Mucosa of descending colon (tissue), 3 donors: ENCODE data around the gene RASD2. TPM values are rescaled to one million over a fixed set of nuclear protein-coding genes. Genes with fewer than 3 reads are reported as not detected.

Experiments used
- ATAC-seq: fragments of 200-7000 bp; cut with Tn5 transposase; one replicate; pipeline ENCODE4 v1.9.1; 2020; ENCODE audit warnings: mild to moderate bottlenecking, moderate library complexity
- DNase-seq, 3 donors: peaks; one replicate each; pipeline ENCODE4 v3.0.0-alpha.2; 2020
- H3K36me3 ChIP-seq: fragments of 200-600 bp; one replicate; pipeline ENCODE4 v1.8.0; 2021; ENCODE audit warnings: low read depth, mild to moderate bottlenecking
- H3K4me1 ChIP-seq: fragments of 200-600 bp; one replicate; pipeline ENCODE4 v1.8.0; 2021; ENCODE audit warnings: low read depth, mild to moderate bottlenecking
- H3K4me3 ChIP-seq: fragments of 200-600 bp; one replicate; pipeline ENCODE4 v1.8.0; 2021; ENCODE audit warnings: mild to moderate bottlenecking
- H3K9me3 ChIP-seq: fragments of 200-600 bp; one replicate; pipeline ENCODE4 v1.8.0; 2021; ENCODE audit warnings: mild to moderate bottlenecking
- intact Hi-C, 2 donors: fragments of 100-400 bp; cut with DNase I in 1 of 2; cut with micrococcal nuclease in 1 of 2; formaldehyde crosslinking; loops; one replicate each; pipeline versions ENCODE4 v1.11.0 to v1.11.1; 2022; cut with DNase I, micrococcal nuclease
- total RNA-seq, 3 donors: library from RNA; stranded (reverse); fragmentation: NEBNext Ultra II Directional in 2 of 3; extraction: Animal tissue kit (Norgen Biotek cat#: 25700) in 2 of 3; gene quantifications; one replicate each; pipeline versions ENCODE4 v1.2.1 to v1.2.4, GENCODE V29; 2021 to 2023
- TF ChIP-seq, protein P1 (sequence below): fragments of 200-600 bp; IDR thresholded peaks from one replicate; pipeline ENCODE4 v1.8.0; 2022; ENCODE audit warnings: antibody characterized with exemption, mild to moderate bottlenecking
- donor health status: DM: no; HTN: no; CAD: no; lungs with moderate emphysema.
- donor health status: DM: no; HTN: no; CAD: no.
- donor health status: DM: no; HTN: yes; CAD: no.

RASD2 gene
- total RNA-seq, 3 donors from 2014 or later = 11.7 to 34.0 (median 19.2) TPM

DNA sequence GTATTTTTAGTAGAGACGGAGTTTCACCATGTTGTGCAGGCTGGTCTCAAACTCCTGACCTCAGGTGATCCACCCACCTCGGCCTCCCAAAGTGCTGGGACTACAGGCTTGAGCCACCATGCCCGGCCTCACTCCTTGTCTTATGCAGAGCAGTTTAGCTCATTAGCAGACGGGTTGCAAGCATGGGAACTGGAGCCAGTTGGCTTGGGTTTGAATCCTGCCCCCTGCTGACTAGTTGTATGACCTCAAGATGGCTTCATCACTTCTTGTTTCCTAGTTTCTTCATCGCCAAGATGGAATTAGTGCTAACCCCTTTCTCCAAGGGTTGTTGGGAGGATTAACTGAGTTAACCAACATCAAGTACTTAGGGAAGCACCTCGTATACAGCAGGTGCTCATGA, 23.4 kb upstream of the RASD2 start:
- intact Hi-C loops = no loop called here
- H3K4me1 ChIP-seq = no peaks in the 10 kb centered on the region
- no peaks in the 10 kb centered on the region for H3K9me3 ChIP-seq
- ATAC-seq (no peak), DNase-seq (no peak)
- H3K4me3 ChIP-seq = no peak overlapping the region
- no peaks in the 10 kb centered on the region for H3K36me3 ChIP-seq
- TF ChIP-seq, protein P1, sequence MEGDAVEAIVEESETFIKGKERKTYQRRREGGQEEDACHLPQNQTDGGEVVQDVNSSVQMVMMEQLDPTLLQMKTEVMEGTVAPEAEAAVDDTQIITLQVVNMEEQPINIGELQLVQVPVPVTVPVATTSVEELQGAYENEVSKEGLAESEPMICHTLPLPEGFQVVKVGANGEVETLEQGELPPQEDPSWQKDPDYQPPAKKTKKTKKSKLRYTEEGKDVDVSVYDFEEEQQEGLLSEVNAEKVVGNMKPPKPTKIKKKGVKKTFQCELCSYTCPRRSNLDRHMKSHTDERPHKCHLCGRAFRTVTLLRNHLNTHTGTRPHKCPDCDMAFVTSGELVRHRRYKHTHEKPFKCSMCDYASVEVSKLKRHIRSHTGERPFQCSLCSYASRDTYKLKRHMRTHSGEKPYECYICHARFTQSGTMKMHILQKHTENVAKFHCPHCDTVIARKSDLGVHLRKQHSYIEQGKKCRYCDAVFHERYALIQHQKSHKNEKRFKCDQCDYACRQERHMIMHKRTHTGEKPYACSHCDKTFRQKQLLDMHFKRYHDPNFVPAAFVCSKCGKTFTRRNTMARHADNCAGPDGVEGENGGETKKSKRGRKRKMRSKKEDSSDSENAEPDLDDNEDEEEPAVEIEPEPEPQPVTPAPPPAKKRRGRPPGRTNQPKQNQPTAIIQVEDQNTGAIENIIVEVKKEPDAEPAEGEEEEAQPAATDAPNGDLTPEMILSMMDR = no peak

DNA sequence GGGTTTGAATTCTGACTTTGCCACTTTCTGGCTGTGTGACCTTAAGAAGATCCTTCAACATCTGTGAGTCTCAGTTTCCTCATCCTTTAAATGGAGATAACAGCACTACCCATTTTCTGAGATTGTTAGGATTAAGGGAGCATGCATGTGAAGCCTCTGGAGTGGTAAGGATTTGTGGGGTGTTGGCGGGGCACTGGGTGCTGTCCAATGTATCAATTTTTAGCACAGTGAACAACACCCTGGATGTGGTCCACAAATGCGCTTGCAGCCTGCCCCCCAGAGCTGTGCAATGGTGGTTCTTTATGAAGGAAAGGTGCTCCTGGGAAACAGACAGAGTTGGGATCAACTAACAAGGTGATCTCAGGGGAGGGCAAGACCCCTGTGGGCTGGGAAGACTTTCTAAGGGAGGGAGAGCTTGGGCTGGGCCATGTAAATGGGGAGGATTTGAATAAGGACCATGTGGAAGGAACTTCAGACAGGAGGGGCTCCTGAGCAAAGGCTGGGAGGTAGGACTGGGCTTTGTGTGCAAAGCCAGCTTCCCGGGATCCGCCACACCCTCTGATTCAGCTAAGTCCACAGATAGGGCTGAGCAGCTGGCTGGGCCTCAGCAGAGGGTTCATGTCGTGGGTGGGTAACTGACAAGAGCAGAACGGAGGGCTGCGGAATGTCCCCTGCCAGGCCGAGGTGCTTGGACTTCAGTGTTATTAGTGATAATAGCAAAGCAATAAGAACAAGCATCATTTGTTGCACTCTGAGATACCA, 22.7 kb upstream of the RASD2 start:
- peak; percentile 96 for ATAC-seq
- H3K4me1 ChIP-seq = no peaks in the 10 kb centered on the region
- intact Hi-C loops = no loop called here
- TF ChIP-seq, protein P1 = no peak
- peak; percentile 54 to 60 (median 60) for DNase-seq
- H3K9me3 ChIP-seq = no peaks in the 10 kb centered on the region
- no peaks in the 10 kb centered on the region for H3K36me3 ChIP-seq
- no peak overlapping the region for H3K4me3 ChIP-seq

DNA sequence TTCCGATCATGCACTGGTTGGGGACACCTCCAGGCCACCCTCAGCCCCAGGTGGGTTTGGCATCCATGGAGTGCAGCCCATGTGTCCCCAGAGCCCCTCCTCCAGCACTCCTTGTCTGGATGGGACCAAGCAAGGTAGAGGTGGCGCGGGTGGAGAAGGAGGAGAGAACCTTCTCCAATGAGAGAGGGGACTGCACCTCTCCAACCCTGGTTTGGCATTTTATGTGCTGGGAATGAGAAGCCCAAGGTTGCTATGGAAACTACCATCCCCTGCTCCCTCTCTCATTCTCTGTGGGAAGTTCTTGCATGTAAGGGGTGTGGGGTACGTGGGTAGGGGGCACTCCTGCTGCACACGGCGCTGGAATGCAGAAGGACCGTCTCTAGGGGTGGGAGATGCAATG, 21.8 kb upstream of the RASD2 start:
- TF ChIP-seq, protein P1 = no peak
- no peaks in the 10 kb centered on the region for H3K36me3 ChIP-seq
- H3K4me1 ChIP-seq = no peaks in the 10 kb centered on the region
- no peak for DNase-seq
- H3K4me3 ChIP-seq = no peak overlapping the region
- no peaks in the 10 kb centered on the region for H3K9me3 ChIP-seq
- intact Hi-C loops = no loop called here
- no peak for ATAC-seq

DNA sequence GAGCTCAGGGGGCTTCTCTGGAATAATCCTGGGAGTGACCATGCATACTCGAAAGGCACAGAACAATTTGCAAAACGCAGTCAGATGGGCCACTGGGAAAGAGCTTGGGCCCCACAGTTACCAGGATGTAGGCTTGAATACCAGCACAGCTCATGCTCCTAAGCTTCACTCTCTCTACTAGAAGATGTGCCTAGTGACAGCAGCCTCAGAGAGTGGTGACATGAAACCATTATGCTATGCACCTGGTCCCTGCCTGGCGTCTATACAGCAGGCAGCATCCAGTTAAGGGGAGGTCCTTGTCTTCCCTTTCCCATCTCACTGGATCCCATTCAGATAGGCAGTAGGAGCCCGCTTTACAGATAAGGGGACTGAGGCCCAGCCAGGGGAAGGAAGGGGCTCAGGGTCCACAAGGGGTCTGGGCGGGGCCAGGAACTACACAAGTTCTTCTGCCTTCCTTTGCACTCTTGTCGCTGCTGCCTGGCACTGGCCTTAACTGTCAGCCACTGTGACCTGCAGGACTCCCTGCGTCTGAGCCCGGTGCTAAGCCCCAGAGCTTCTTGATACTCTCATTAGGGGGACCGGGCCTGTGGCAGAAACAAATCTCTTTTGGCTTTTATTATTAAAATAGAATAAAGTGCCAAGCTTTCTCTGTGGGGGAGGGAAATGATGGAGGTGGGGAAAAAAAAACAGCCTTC, 21.2 kb upstream of the RASD2 start:
- H3K4me1 ChIP-seq = no peaks in the 10 kb centered on the region
- H3K36me3 ChIP-seq = no peaks in the 10 kb centered on the region
- DNase-seq (no peak), ATAC-seq (no peak)
- H3K4me3 ChIP-seq = no peak overlapping the region
- intact Hi-C loops = no loop called here
- TF ChIP-seq, protein P1 = no peak
- H3K9me3 ChIP-seq = no peaks in the 10 kb centered on the region

DNA sequence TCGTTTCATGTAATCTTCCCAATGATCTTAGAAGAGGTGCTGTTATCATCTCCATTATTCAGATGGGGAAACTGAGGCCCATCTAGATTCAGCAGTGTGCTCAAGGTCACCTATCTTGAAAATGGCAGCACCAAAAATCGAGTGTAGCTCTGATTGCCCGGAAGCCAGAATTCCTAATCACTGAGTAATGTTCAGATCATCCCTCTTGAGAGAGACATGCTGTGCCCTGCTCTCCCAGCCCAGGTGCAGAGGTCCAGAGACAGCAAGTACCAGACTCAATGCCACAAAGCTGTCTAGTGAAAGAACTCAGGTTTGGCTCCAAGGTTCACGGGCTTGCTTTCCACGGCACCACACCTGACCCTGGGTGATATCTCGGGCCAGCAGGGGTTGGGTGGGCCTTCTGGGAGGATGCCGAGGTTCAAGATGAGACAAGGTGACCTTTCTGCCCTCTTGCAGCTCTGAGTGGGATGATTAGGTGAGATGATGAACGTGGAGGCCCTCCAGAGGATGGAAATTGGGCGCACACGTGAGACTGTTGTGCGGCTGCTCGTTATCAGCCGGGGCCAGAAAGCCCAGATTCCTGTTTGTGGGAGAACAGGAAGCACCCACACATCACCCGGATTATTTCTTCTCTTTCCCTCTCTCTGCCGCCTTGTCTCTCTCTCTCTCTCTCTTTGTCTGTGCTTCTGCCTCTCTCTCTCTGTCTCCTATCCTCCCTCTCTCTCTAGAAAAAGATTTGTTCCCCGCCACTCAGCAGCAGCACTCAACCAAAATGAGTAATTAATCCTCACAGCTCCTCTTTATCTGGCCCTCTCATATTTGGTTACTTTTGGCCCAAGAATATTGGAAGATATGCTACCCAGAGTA, 19.0 kb upstream of the RASD2 start:
- Histone ChIP-seq H3K9me3 (no peaks in the 10 kb centered on the region), H3K36me3 (no peaks in the 10 kb centered on the region), H3K4me1 (no peaks in the 10 kb centered on the region), H3K4me3 (no peak overlapping the region)
- TF ChIP-seq, protein P1 = no peak
- ATAC-seq = no peak
- intact Hi-C loops = no loop called here
- DNase-seq = no peak
